Measurements from ENCODE around the gene ANGPTL4.

The ANGPTL4 gene

DNA sequence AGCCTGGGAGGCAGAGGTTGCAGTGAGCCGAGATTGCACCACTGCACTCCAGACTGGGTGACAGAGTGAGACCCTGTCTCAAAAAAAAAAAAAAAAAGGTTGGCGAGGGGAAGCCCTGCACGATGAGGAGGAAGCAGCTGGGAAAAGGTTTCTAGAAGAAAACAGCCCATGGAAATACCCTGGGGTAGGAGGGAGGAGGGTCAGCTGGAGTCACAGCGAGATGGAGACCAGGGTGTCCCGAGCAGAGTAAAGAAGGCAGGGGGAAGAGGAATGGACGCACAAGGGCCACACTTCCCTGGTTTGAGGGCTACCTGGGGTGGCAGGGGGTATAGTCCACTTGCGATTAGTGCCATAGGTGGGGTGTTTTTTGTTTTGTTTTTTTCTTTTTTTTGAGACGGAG, 27.3 kb upstream of the ANGPTL4 start:
- H3K79me2 ChIP-seq (ENCODE audit: control insufficient read depth, low read length) = no peaks in the 10 kb centered on the region
- no peak overlapping the region for H3K27ac ChIP-seq (ENCODE audit: low read depth, low read length)
- peaks cover 23% of the 10 kb centered on the region for H3K27me3 ChIP-seq (ENCODE audit: control insufficient read depth, low read length)
- H3K4me2 ChIP-seq (ENCODE audit: low read length) = no peak overlapping the region
- TF ChIP-seq, protein P1, sequence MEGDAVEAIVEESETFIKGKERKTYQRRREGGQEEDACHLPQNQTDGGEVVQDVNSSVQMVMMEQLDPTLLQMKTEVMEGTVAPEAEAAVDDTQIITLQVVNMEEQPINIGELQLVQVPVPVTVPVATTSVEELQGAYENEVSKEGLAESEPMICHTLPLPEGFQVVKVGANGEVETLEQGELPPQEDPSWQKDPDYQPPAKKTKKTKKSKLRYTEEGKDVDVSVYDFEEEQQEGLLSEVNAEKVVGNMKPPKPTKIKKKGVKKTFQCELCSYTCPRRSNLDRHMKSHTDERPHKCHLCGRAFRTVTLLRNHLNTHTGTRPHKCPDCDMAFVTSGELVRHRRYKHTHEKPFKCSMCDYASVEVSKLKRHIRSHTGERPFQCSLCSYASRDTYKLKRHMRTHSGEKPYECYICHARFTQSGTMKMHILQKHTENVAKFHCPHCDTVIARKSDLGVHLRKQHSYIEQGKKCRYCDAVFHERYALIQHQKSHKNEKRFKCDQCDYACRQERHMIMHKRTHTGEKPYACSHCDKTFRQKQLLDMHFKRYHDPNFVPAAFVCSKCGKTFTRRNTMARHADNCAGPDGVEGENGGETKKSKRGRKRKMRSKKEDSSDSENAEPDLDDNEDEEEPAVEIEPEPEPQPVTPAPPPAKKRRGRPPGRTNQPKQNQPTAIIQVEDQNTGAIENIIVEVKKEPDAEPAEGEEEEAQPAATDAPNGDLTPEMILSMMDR (IDR thresholded peaks at IDR 0.05; ENCODE audit: low read depth, low read length, poor library complexity, severe bottlenecking) = no peak
- TF ChIP-seq EZH2phosphoT487 (IDR thresholded peaks at IDR 0.05; ENCODE audit: borderline replicate concordance, low read length) = no peak
- H3K9me2 ChIP-seq (replicated peaks; ENCODE audit: control insufficient read depth, low read length) = no peaks in the 10 kb centered on the region
- H3K4me1 ChIP-seq (ENCODE audit: control insufficient read depth, low read length) = no peaks in the 10 kb centered on the region
- H4K20me1 ChIP-seq (ENCODE audit: control insufficient read depth, insufficient read depth, low read depth, low read length) = no peaks in the 10 kb centered on the region
- H3K4me3 ChIP-seq (ENCODE audit: low read length) = no peak overlapping the region
- H3F3A ChIP-seq (ENCODE audit: control insufficient read depth, insufficient read depth) = no peaks in the 10 kb centered on the region
- no peaks in the 10 kb centered on the region for H3K9me3 ChIP-seq (ENCODE audit: control insufficient read depth, insufficient read depth, low read length)
- no peaks in the 10 kb centered on the region for H3K36me3 ChIP-seq (ENCODE audit: control insufficient read depth, low read length)

DNA sequence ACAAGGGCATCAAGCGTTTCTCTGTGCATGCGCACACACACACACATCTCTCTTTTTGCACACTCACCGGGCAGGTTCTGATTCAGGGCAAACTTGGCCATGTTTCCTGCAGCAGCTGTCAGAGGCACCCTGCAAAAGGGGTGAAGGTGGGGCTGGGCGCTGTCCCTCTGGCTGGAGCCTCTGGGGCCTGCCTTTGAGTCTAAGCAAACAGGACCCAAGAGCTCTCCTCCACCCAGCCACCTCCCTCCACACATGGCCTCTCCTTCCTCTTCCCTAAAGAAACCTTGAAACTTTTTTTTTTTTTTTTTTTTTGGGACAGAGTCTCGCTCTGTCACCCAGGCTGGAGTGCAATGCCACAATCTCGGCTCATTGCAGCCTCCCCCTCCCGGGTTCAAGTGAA, 26.2 kb upstream of the ANGPTL4 start:
- no peaks in the 10 kb centered on the region for H4K20me1 ChIP-seq (ENCODE audit: control insufficient read depth, insufficient read depth, low read depth, low read length)
- H3K9me3 ChIP-seq (ENCODE audit: control insufficient read depth, insufficient read depth, low read length) = no peaks in the 10 kb centered on the region
- no peak overlapping the region for H3K4me2 ChIP-seq (ENCODE audit: low read length)
- no peaks in the 10 kb centered on the region for H3K79me2 ChIP-seq (ENCODE audit: control insufficient read depth, low read length)
- no peaks in the 10 kb centered on the region for H3K9me2 ChIP-seq (replicated peaks; ENCODE audit: control insufficient read depth, low read length)
- H3K27ac ChIP-seq (ENCODE audit: low read depth, low read length) = no peak overlapping the region
- H3K27me3 ChIP-seq (ENCODE audit: control insufficient read depth, low read length) = peaks cover 34% of the 10 kb centered on the region
- no peak overlapping the region for H3K4me3 ChIP-seq (ENCODE audit: low read length)
- no peaks in the 10 kb centered on the region for H3K36me3 ChIP-seq (ENCODE audit: control insufficient read depth, low read length)
- peaks cover under 1% of the 10 kb centered on the region; the same call in 1 of the 2 replicates for H3K4me1 ChIP-seq (ENCODE audit: control insufficient read depth, low read length)
- H3F3A ChIP-seq (ENCODE audit: control insufficient read depth, insufficient read depth) = no peaks in the 10 kb centered on the region
- TF ChIP-seq EZH2phosphoT487 (IDR thresholded peaks at IDR 0.05; ENCODE audit: borderline replicate concordance, low read length) = no peak
- TF ChIP-seq, protein P1 (IDR thresholded peaks at IDR 0.05; ENCODE audit: low read depth, low read length, poor library complexity, severe bottlenecking) = no peak

DNA sequence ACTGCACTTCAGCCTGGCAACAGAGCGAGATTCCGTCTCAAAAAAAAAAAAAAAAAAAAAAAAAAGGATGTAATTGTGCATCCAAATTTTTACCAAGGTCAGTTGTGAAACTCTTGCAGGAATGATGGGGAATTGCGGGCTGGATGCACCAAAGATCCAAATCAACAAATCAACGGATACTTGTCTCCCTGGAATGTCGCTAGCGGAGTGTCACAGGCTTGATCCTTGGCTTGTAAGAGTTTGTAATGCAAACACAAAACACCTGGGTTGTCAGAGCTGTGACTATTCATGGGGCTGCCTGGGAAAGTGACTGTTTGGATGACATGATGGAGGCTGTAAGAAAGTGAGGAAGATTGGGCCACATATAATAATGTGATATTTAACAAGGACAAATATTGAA, 25.1 kb upstream of the ANGPTL4 start:
- Histone ChIP-seq H3K27me3 (ENCODE audit: control insufficient read depth, low read length) (peaks cover 44% of the 10 kb centered on the region), H3K27ac (ENCODE audit: low read depth, low read length) (no peak overlapping the region), H3K9me2 (replicated peaks; ENCODE audit: control insufficient read depth, low read length) (no peaks in the 10 kb centered on the region), H3K4me1 (ENCODE audit: control insufficient read depth, low read length) (peaks cover 4% of the 10 kb centered on the region; the same call in 1 of the 2 replicates), H3K9me3 (ENCODE audit: control insufficient read depth, insufficient read depth, low read length) (no peaks in the 10 kb centered on the region), H3K36me3 (ENCODE audit: control insufficient read depth, low read length) (no peaks in the 10 kb centered on the region), H3K4me2 (ENCODE audit: low read length) (no peak overlapping the region), H4K20me1 (ENCODE audit: control insufficient read depth, insufficient read depth, low read depth, low read length) (no peaks in the 10 kb centered on the region), H3F3A (ENCODE audit: control insufficient read depth, insufficient read depth) (no peaks in the 10 kb centered on the region), H3K4me3 (ENCODE audit: low read length) (no peak overlapping the region), H3K79me2 (ENCODE audit: control insufficient read depth, low read length) (no peaks in the 10 kb centered on the region)
- TF ChIP-seq EZH2phosphoT487 (IDR thresholded peaks at IDR 0.05; ENCODE audit: borderline replicate concordance, low read length) = no peak
- TF ChIP-seq, protein P1 (IDR thresholded peaks at IDR 0.05; ENCODE audit: low read depth, low read length, poor library complexity, severe bottlenecking) = no peak

All from DOHH2 (cell line).